Testis (tissue), 3 donors: ENCODE measurements around the gene RPS23. TPM values are rescaled to one million over a fixed set of nuclear protein-coding genes. Genes with fewer than 3 reads are reported as not detected.

Experiments used
- DNase-seq: peaks from one replicate; pipeline ENCODE4 v3.0.0-alpha.2; 2019
- H3K27ac ChIP-seq, 2 donors: fragments of 200-600 bp; sonication (generic); one replicate each; pipeline ENCODE4 v1.5.1; 2019
- H3K27me3 ChIP-seq: fragments of 200-600 bp; sonication (generic); one replicate; pipeline ENCODE4 v1.5.1; 2019
- H3K36me3 ChIP-seq: fragments of 200-600 bp; sonication (generic); one replicate; pipeline ENCODE4 v1.5.1; 2017; ENCODE audit warnings: low read depth; ENCODE audit errors: missing control alignments
- H3K4me1 ChIP-seq: fragments of 200-600 bp; sonication (generic); one replicate; pipeline ENCODE4 v1.5.1; 2019
- H3K4me3 ChIP-seq, 2 donors: fragments of 200-600 bp; sonication (generic); one replicate each; pipeline ENCODE4 v1.5.1; 2017 to 2019
- H3K9me3 ChIP-seq: fragments of 200-600 bp; sonication (generic); one replicate; pipeline ENCODE4 v1.5.1; 2017
- CTCF ChIP-seq, 3 experiments: fragments of 450-650 bp in 2 of 3; fragments of 200-600 bp in 1 of 3; sonication (generic) in 1 of 3; IDR thresholded peaks; one replicate each; pipeline ENCODE4 v1.5.1; 2016 to 2019; ENCODE audit warnings: antibody characterized with exemption in 3 of 3, mild to moderate bottlenecking in 2 of 3, moderate library complexity in 1 of 3
- POLR2A ChIP-seq: fragments of 450-650 bp; IDR thresholded peaks from one replicate; pipeline ENCODE4 v1.6.1; 2017; ENCODE audit warnings: antibody characterized with exemption, mild to moderate bottlenecking, moderate library complexity
- WGBS, 2 donors: methylation state at CpG; one replicate each; pipeline ENCODE4 v1.1.5; 2018; 5-methylcytosine and 5-hydroxymethylcytosine counted together
- intact Hi-C: fragments of 100-400 bp; cut with DNase I; formaldehyde crosslinking; loops from one replicate; pipeline ENCODE4 v1.15.1; 2023; ENCODE audit warnings: low total_unique reads
- polyA plus RNA-seq: library from polyadenylated mRNA; stranded (reverse); fragments of 350-450 nt; fragmentation: Illumina TruSeq; extraction: RNeasy Lipid Tissue Mini Kit (QIAGEN cat#74804); gene quantifications from one replicate; pipeline ENCODE4 v1.2.3, GENCODE V29; 2014; ENCODE audit warnings: low read depth, low replicate concordance; ENCODE audit not compliant: insufficient read depth
- total RNA-seq, 2 donors: library from RNA; depleted of rRNA; stranded (reverse); fragments of >200 nt; gene quantifications; one replicate each; pipeline ENCODE4 v1.2.3, GENCODE V29; 2016

RPS23 gene
- total and polyA plus RNA-seq, 3 donors from 2014 or later: 777 to 1,262 (median 1,231) TPM

- Histone ChIP-seq H3K9me3 (no peaks in the 10 kb centered on the region), H3K4me3 (no peak overlapping the region), H3K27ac (no peak overlapping the region), H3K27me3 (no peaks in the 10 kb centered on the region), H3K4me1 (no peaks in the 10 kb centered on the region), H3K36me3 (no peaks in the 10 kb centered on the region)
- intact Hi-C loops: no loop called here
- 78 to 88% methylated on average over 2 of the region's 2 CpGs for WGBS, 2 donors
- no peak for DNase-seq
- no peak for TF ChIP-seq CTCF (IDR thresholded peaks at IDR 0.05)
- TF ChIP-seq POLR2A: no peak
Measured at GRCh38 chr5:82320966-82321365, 42.8 kb upstream of the RPS23 start.

GRCh38 chr5:82319651-82320376 is 41.7 kb upstream of the RPS23 start:
- DNase-seq: no peak
- Histone ChIP-seq H3K27me3 (no peaks in the 10 kb centered on the region), H3K36me3 (no peaks in the 10 kb centered on the region), H3K4me1 (no peaks in the 10 kb centered on the region), H3K4me3 (no peak overlapping the region), H3K27ac (no peak overlapping the region), H3K9me3 (no peaks in the 10 kb centered on the region)
- TF ChIP-seq POLR2A: no peak
- no peak for TF ChIP-seq CTCF (IDR thresholded peaks at IDR 0.05)
- intact Hi-C loops: no loop called here
- 88 to 91% methylated on average over 5 of the region's 5 CpGs for WGBS, 2 donors

GRCh38 chr5:82319192-82319591 is 41.0 kb upstream of the RPS23 start:
- intact Hi-C loops: no loop called here
- Histone ChIP-seq H3K4me1 (no peaks in the 10 kb centered on the region), H3K4me3 (no peak overlapping the region), H3K27me3 (no peaks in the 10 kb centered on the region), H3K9me3 (no peaks in the 10 kb centered on the region), H3K27ac (no peak overlapping the region), H3K36me3 (no peaks in the 10 kb centered on the region)
- 76 to 89% methylated on average over 2 of the region's 2 CpGs for WGBS, 2 donors
- DNase-seq: no peak
- TF ChIP-seq POLR2A (no peak), CTCF (IDR thresholded peaks at IDR 0.05) (no peak)

- Histone ChIP-seq H3K27me3 (no peaks in the 10 kb centered on the region), H3K4me3 (no peak overlapping the region), H3K9me3 (no peaks in the 10 kb centered on the region), H3K36me3 (no peaks in the 10 kb centered on the region), H3K4me1 (peaks cover 7% of the 10 kb centered on the region), H3K27ac (no peak overlapping the region)
- intact Hi-C loops: no loop called here
- 81 to 86% methylated on average over 4 of the region's 4 CpGs for WGBS, 2 donors
- DNase-seq: no peak
- TF ChIP-seq POLR2A: no peak
- TF ChIP-seq CTCF (IDR thresholded peaks at IDR 0.05): no peak
Measured at GRCh38 chr5:82314964-82315758, 37.0 kb upstream of the RPS23 start.
